GM18499 (cell line): ENCODE data around the gene SLC29A3.

Experiments
- ATAC-seq: cut with Tn5 transposase; IDR thresholded peaks from one replicate; pipeline ENCODE4 v1.9.1; 2021; ENCODE audit warnings: moderate number of reproducible peaks; ENCODE audit not compliant: insufficient read depth, unreplicated experiment

Gene SLC29A3

GRCh38 chr10:71361581-71361980 is 42.5 kb downstream of the SLC29A3 start:
- ATAC-seq, result no peak

- no peak for ATAC-seq
Observed at GRCh38 chr10:71362141-71362540, 43.1 kb downstream of the SLC29A3 start.

GRCh38 chr10:71363936-71364335 is 44.9 kb downstream of the SLC29A3 start:
- ATAC-seq, result no peak

GRCh38 chr10:71365366-71365765 is 46.3 kb downstream of the SLC29A3 start:
- no peak for ATAC-seq

GRCh38 chr10:71366690-71367089 is 47.6 kb downstream of the SLC29A3 start:
- no peak for ATAC-seq

GRCh38 chr10:71367271-71367670 is 48.2 kb downstream of the SLC29A3 start:
- ATAC-seq, result no peak

GRCh38 chr10:71368176-71368575 is 49.1 kb downstream of the SLC29A3 start:
- ATAC-seq, result no peak

GRCh38 chr10:71368643-71369042 is 49.6 kb downstream of the SLC29A3 start:
- ATAC-seq, result no peak

- ATAC-seq, result no peak
Observed at GRCh38 chr10:71369602-71370001, 50.5 kb downstream of the SLC29A3 start.

- ATAC-seq, result no peak
Observed at GRCh38 chr10:71370031-71370430, 51.0 kb downstream of the SLC29A3 start.

GRCh38 chr10:71371750-71372166 is 52.7 kb downstream of the SLC29A3 start:
- no peak for ATAC-seq

GRCh38 chr10:71372882-71373495 is 53.9 kb downstream of the SLC29A3 start:
- ATAC-seq, result no peak

GRCh38 chr10:71374481-71375233 is 55.6 kb downstream of the SLC29A3 start:
- no peak for ATAC-seq

GRCh38 chr10:71375952-71376351 is 56.9 kb downstream of the SLC29A3 start:
- ATAC-seq, result no peak

- no peak for ATAC-seq
Observed at GRCh38 chr10:71378336-71379117, 59.5 kb downstream of the SLC29A3 start.

GRCh38 chr10:71379118-71379766 is 60.2 kb downstream of the SLC29A3 start:
- ATAC-seq, result no peak

- ATAC-seq, result no peak
Observed at GRCh38 chr10:71380841-71381240, 61.8 kb downstream of the SLC29A3 start.

GRCh38 chr10:71381611-71382010 is 62.6 kb downstream of the SLC29A3 start:
- ATAC-seq, result no peak

- no peak for ATAC-seq
Observed at GRCh38 chr10:71382028-71382427, 63.0 kb downstream of the SLC29A3 start.

- no peak for ATAC-seq
Observed at GRCh38 chr10:71382757-71383156, 63.7 kb downstream of the SLC29A3 start.
